ENCODE results near the gene SGTA.

The SGTA gene

GRCh38 chr19:2721570-2722540, 61.2 kb downstream of the SGTA start:
- in situ Hi-C loops (cut with MboI; ENCODE audit: low sequenced_read_pairs, unreplicated experiment), result no loop called here
- no peak for TF ChIP-seq CTCF (IDR thresholded peaks at IDR 0.05; ENCODE audit: borderline replicate concordance, control extremely low read depth, extremely low read depth, insufficient read depth, missing control alignments)
- DNase-seq (ENCODE audit: low spot score), result no peak

- no peak for TF ChIP-seq CTCF (IDR thresholded peaks at IDR 0.05; ENCODE audit: borderline replicate concordance, control extremely low read depth, extremely low read depth, insufficient read depth, missing control alignments)
- in situ Hi-C loops (cut with MboI; ENCODE audit: low sequenced_read_pairs, unreplicated experiment), result no loop called here
- DNase-seq (ENCODE audit: low spot score), result no peak
Observed at GRCh38 chr19:2720777-2721569, 62.1 kb downstream of the SGTA start, which contains the start of gene DIRAS1. DIRAS1 (minus strand) TSS chr19:2721372; CDS start chr19:2717806, 3,566 bp downstream.

GRCh38 chr19:2719920-2720776, 62.9 kb downstream of the SGTA start:
- DNase-seq (ENCODE audit: low spot score), result no peak
- in situ Hi-C loops (cut with MboI; ENCODE audit: low sequenced_read_pairs, unreplicated experiment), result no loop called here
- TF ChIP-seq CTCF (IDR thresholded peaks at IDR 0.05; ENCODE audit: borderline replicate concordance, control extremely low read depth, extremely low read depth, insufficient read depth, missing control alignments), result no peak

GRCh38 chr19:2719232-2719735, 63.8 kb downstream of the SGTA start:
- no peak for TF ChIP-seq CTCF (IDR thresholded peaks at IDR 0.05; ENCODE audit: borderline replicate concordance, control extremely low read depth, extremely low read depth, insufficient read depth, missing control alignments)
- DNase-seq (ENCODE audit: low spot score), result no peak
- in situ Hi-C loops (cut with MboI; ENCODE audit: low sequenced_read_pairs, unreplicated experiment), result no loop called here

GRCh38 chr19:2717638-2718541, 65.2 kb downstream of the SGTA start:
- in situ Hi-C loops (cut with MboI; ENCODE audit: low sequenced_read_pairs, unreplicated experiment), result no loop called here
- DNase-seq (ENCODE audit: low spot score), result no peak
- no peak for TF ChIP-seq CTCF (IDR thresholded peaks at IDR 0.05; ENCODE audit: borderline replicate concordance, control extremely low read depth, extremely low read depth, insufficient read depth, missing control alignments)

Data from GM13976 (cell line).